Endodermal cell (in vitro differentiated cells): ENCODE data around the gene CDX2. TPM values are rescaled to one million over a fixed set of nuclear protein-coding genes. Genes with fewer than 3 reads are reported as not detected.

ENCODE experiments used
- DNase-seq: peaks from one replicate; pipeline ENCODE4 v3.0.0-alpha.2; 2017
- H3K27ac ChIP-seq: 2 replicates; pipeline ENCODE4 v1.5.1; 2013; ENCODE audit warnings: mild to moderate bottlenecking, low read depth, low read length, moderate library complexity
- H3K27me3 ChIP-seq: 2 replicates; pipeline ENCODE4 v1.6.1; 2013; ENCODE audit warnings: mild to moderate bottlenecking, low read length, moderate library complexity; ENCODE audit not compliant: insufficient read depth, control insufficient read depth, poor library complexity, severe bottlenecking
- H3K36me3 ChIP-seq: 2 replicates; pipeline ENCODE4 v1.7.0; 2013; ENCODE audit warnings: mild to moderate bottlenecking, low read length, moderate library complexity; ENCODE audit not compliant: control insufficient read depth, insufficient read depth
- H3K4me1 ChIP-seq: one replicate; pipeline ENCODE4 v1.7.0; 2013; ENCODE audit warnings: low read length; ENCODE audit not compliant: control insufficient read depth, insufficient read depth
- H3K4me3 ChIP-seq: 2 replicates; pipeline ENCODE4 v1.5.1; 2013; ENCODE audit warnings: mild to moderate bottlenecking, low read length, moderate library complexity
- H3K9ac ChIP-seq: 2 replicates; pipeline ENCODE4 v1.6.1; 2013; ENCODE audit warnings: mild to moderate bottlenecking, low read length, moderate library complexity; ENCODE audit not compliant: poor library complexity, severe bottlenecking; ENCODE audit errors: extremely low read depth
- H3K9me3 ChIP-seq: 2 replicates; pipeline ENCODE4 v1.6.1; 2013; ENCODE audit warnings: mild to moderate bottlenecking, low read length, moderate library complexity; ENCODE audit not compliant: control insufficient read depth
- H3K27ac Mint-ChIP-seq: 2 replicates; pipeline ENCODE4 v1.8.0; 2020; ENCODE audit warnings: mixed read lengths
- H3K27me3 Mint-ChIP-seq: 2 replicates; pipeline ENCODE4 v1.8.0; 2021; ENCODE audit warnings: mild to moderate bottlenecking, mixed read lengths; ENCODE audit not compliant: insufficient read depth
- H3K36me3 Mint-ChIP-seq: 2 replicates; pipeline ENCODE4 v1.8.0; 2020; ENCODE audit warnings: low read depth, mixed read lengths
- H3K4me1 Mint-ChIP-seq: 2 replicates; pipeline ENCODE4 v1.8.0; 2020; ENCODE audit warnings: mixed read lengths
- H3K4me3 Mint-ChIP-seq: 2 replicates; pipeline ENCODE4 v1.8.0; 2020; ENCODE audit warnings: mild to moderate bottlenecking, moderate library complexity, mixed read lengths
- H3K9me3 Mint-ChIP-seq: 2 replicates; pipeline ENCODE4 v1.8.0; 2020; ENCODE audit warnings: mild to moderate bottlenecking, mixed read lengths
- CTCF ChIP-seq: fragments of 200-600 bp; sonication (generic); conservative IDR thresholded peaks from 2 replicates; pipeline ENCODE4 v1.5.0; 2021; ENCODE audit warnings: antibody characterized with exemption, mild to moderate bottlenecking
- WGBS, 2 experiments: methylation state at CpG; one replicate each; pipeline versions ENCODE4 v1.1.5 to v1.1.7; 2013; ENCODE audit warnings: missing lambda C conversion rate in 2 of 2, mixed read lengths in 1 of 2; ENCODE audit not compliant: insufficient coverage in 1 of 2, insufficient read length in 1 of 2; 5-methylcytosine and 5-hydroxymethylcytosine counted together
- total RNA-seq, 2 donors: library from RNA; stranded (reverse); fragmentation: NEBNext Ultra II Directional in 1 of 2; extraction: Animal tissue kit (Norgen Biotek cat#: 25700) in 1 of 2; gene quantifications; 2 replicates in 1 of 2; 3 replicates in 1 of 2; pipeline ENCODE4 v1.2.1, GENCODE V29; 2021

The CDX2 gene
- total RNA-seq, 2 donors from 2014 or later = not detected

- Histone ChIP-seq H3K9ac (no peak overlapping the region), H3K27ac (no peak overlapping the region), H3K9me3 (peaks cover 8% of the 10 kb centered on the region), H3K4me1 (no peaks in the 10 kb centered on the region), H3K36me3 (no peaks in the 10 kb centered on the region), H3K27me3 (peaks cover 100% of the 10 kb centered on the region), H3K4me3 (no peak overlapping the region)
- peaks cover 6% of the 10 kb centered on the region for H3K4me1 Mint-ChIP-seq
- no peaks in the 10 kb centered on the region for H3K9me3 Mint-ChIP-seq
- 0 to 1% methylated on average over 3 to 56 of the region's 56 CpGs for WGBS, 2 experiments
- H3K4me3 Mint-ChIP-seq = peak overlapping the region; percentile 49
- no peaks in the 10 kb centered on the region for H3K36me3 Mint-ChIP-seq
- no peak for TF ChIP-seq CTCF
- no peak overlapping the region for H3K27ac Mint-ChIP-seq
- peak; percentile 79 for DNase-seq
- H3K27me3 Mint-ChIP-seq = peaks cover 96% of the 10 kb centered on the region
These were observed 14.7 kb downstream of the CDX2 start for GRCh38 chr13:27954406-27954851.

- peak; percentile 97 for DNase-seq
- no peak overlapping the region for H3K9ac ChIP-seq
- TF ChIP-seq CTCF = peak; percentile 99
- H3K4me1 Mint-ChIP-seq = peaks cover 6% of the 10 kb centered on the region
- no peak overlapping the region for H3K27ac ChIP-seq
- H3K9me3 Mint-ChIP-seq = no peaks in the 10 kb centered on the region
- H3K9me3 ChIP-seq = peaks cover 8% of the 10 kb centered on the region
- 1 to 3% methylated on average over 10 to 71 of the region's 71 CpGs for WGBS, 2 experiments
- H3K27ac Mint-ChIP-seq = no peak overlapping the region
- peak overlapping the region; percentile 53 for H3K4me3 ChIP-seq
- peak overlapping the region; percentile 49 for H3K4me3 Mint-ChIP-seq
- H3K36me3 Mint-ChIP-seq = no peaks in the 10 kb centered on the region
- H3K27me3 ChIP-seq = peaks cover 100% of the 10 kb centered on the region
- H3K4me1 ChIP-seq = no peaks in the 10 kb centered on the region
- no peaks in the 10 kb centered on the region for H3K36me3 ChIP-seq
- H3K27me3 Mint-ChIP-seq = peaks cover 96% of the 10 kb centered on the region
These were observed 15.3 kb downstream of the CDX2 start for GRCh38 chr13:27953676-27954405.

- H3K36me3 Mint-ChIP-seq = no peaks in the 10 kb centered on the region
- no peak for TF ChIP-seq CTCF
- H3K27me3 ChIP-seq = peaks cover 97% of the 10 kb centered on the region
- H3K27ac ChIP-seq = no peak overlapping the region
- H3K27ac Mint-ChIP-seq = no peak overlapping the region
- peaks cover 8% of the 10 kb centered on the region for H3K9me3 ChIP-seq
- no peaks in the 10 kb centered on the region for H3K9me3 Mint-ChIP-seq
- peak overlapping the region; percentile 49 for H3K4me3 Mint-ChIP-seq
- peaks cover 95% of the 10 kb centered on the region for H3K27me3 Mint-ChIP-seq
- H3K9ac ChIP-seq = no peak overlapping the region
- no peaks in the 10 kb centered on the region for H3K4me1 ChIP-seq
- H3K36me3 ChIP-seq = no peaks in the 10 kb centered on the region
- peak overlapping the region; percentile 53 for H3K4me3 ChIP-seq
- peaks cover 6% of the 10 kb centered on the region for H3K4me1 Mint-ChIP-seq
- WGBS, 2 experiments = 23 to 26% methylated on average over 20 to 30 of the region's 30 CpGs
- DNase-seq = peak; percentile 50
These were observed 16.0 kb downstream of the CDX2 start for GRCh38 chr13:27952876-27953675.
